Ovary (tissue), 3 donors: ENCODE data around the gene DIS3L2.

Experiments
- POLR2A ChIP-seq: fragments of 450-650 bp; IDR thresholded peaks from one replicate; pipeline ENCODE4 v1.6.1; 2017; ENCODE audit warnings: antibody characterized with exemption, mild to moderate bottlenecking, moderate library complexity
- TF ChIP-seq, protein P1 (sequence below), 3 donors: fragments of 450-650 bp in 2 of 3; fragments of 200-600 bp in 1 of 3; IDR thresholded peaks; one replicate each; pipeline versions ENCODE4 v1.5.1 to v1.8.0; 2016 to 2022; ENCODE audit warnings: antibody characterized with exemption in 3 of 3, mild to moderate bottlenecking in 1 of 3
- donor health status: DM: no; HTN: no; CAD: no.

DNA sequence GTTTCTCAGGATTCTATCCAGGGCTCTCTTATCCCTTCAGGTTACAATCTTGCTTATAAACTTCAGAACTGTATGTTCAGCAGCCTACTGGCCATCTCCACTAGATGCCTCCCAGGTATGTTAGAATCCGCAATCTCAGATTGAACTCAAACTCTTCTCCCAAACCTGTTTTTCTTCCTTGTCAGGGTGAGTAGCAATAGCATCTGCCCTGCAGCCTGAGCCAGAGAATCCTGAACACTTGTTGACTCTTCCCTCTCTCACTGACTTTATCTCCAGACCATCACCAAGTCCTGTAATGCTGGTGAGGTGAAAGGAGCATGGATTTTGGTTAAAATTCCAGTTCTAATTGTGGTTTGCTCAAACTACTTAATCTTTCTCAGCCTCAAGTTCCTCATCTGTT lies 334.5 kb downstream of the DIS3L2 start:
- TF ChIP-seq, protein P1, sequence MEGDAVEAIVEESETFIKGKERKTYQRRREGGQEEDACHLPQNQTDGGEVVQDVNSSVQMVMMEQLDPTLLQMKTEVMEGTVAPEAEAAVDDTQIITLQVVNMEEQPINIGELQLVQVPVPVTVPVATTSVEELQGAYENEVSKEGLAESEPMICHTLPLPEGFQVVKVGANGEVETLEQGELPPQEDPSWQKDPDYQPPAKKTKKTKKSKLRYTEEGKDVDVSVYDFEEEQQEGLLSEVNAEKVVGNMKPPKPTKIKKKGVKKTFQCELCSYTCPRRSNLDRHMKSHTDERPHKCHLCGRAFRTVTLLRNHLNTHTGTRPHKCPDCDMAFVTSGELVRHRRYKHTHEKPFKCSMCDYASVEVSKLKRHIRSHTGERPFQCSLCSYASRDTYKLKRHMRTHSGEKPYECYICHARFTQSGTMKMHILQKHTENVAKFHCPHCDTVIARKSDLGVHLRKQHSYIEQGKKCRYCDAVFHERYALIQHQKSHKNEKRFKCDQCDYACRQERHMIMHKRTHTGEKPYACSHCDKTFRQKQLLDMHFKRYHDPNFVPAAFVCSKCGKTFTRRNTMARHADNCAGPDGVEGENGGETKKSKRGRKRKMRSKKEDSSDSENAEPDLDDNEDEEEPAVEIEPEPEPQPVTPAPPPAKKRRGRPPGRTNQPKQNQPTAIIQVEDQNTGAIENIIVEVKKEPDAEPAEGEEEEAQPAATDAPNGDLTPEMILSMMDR (IDR thresholded peaks at IDR 0.05), result no peak
- TF ChIP-seq POLR2A, result no peak
